GM18505 (cell line): ENCODE results near the gene AVP.

Experiments
- ATAC-seq: cut with Tn5 transposase; IDR thresholded peaks from one replicate; pipeline ENCODE4 v1.9.1; 2021; ENCODE audit not compliant: unreplicated experiment
- POLR2A ChIP-seq: IDR thresholded peaks from 4 replicates; pipeline ENCODE4 v1.6.1; 2011; ENCODE audit warnings: borderline replicate concordance; ENCODE audit not compliant: insufficient read depth, insufficient read length; ENCODE audit errors: extremely low read depth

Gene AVP

GRCh38 chr20:3043322-3043721 is 41.2 kb downstream of the AVP start, which contains the start of gene GNRH2:
GNRH2 (plus strand) TSS chr20:3043622; CDS start chr20:3044415, 793 bp downstream.
- ATAC-seq, result no peak
- no peak for TF ChIP-seq POLR2A

DNA sequence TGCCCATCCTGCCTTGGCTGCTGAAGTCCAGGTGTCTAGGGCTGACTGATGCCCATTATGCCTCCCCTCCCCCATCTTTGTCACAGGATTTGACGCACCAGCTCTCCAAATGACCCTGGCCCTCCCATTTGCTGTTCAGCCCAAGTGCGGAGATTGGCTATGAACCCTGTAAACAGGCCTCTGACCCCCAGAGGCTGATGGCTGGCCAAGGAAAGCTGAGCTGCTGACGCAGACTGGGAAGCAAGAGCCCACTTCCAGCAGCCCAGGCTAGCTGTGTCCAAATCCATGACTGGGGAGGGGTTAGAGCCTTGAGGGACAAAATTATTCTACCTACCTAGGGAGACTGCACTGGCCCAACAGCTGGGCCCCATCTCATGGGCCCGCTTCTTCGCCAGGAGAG is 41.9 kb downstream of the AVP start:
- no peak for TF ChIP-seq POLR2A
- no peak for ATAC-seq

DNA sequence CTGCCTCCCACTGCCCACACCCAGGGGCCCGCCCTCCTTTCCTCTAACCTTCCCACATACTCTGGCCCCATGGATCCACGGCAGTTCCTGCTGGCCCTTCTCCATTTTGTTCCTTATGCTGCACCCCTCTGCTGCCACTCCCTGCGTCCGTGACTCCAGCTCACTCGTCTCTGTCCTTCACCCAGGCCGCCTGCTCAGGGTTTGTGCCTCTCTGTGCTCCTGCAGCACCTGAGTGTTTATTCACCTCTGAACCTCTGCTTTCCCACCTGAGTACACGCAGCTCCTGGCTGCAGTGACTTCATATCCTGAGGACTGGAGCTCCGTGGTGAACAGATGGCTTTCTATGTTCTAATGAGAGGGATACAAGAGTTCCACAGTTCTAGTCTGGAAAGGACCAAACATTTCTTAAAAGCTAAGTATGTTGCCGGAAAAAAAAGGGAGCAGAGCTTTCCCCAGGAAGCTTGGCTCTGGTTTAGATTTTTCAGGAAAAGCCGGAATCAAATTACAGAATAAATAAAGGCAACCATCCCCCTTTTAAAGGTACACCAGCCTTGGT is 42.6 kb downstream of the AVP start:
- ATAC-seq, result no peak
- TF ChIP-seq POLR2A, result no peak

DNA sequence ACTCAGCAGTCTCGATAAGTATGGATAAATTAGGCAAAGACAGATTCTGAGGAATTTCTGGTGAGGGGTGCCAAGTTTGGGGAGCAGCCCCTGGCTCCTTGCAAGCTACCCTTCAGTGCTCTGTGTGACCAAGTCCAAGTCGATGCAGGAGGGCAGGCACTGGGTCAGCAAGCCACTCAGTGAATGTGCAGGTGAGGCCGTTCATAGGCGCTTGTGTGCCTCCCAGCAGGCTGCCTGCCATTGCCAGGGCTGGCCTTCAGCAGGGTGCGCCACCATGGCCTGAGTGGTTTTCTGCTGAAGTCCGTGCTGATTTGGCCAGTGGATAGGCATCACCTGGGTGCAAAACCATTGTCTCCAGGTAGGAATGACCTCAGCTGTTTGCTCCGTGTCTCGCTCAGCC is 44.4 kb downstream of the AVP start:
- no peak for TF ChIP-seq POLR2A
- ATAC-seq, result no peak

DNA sequence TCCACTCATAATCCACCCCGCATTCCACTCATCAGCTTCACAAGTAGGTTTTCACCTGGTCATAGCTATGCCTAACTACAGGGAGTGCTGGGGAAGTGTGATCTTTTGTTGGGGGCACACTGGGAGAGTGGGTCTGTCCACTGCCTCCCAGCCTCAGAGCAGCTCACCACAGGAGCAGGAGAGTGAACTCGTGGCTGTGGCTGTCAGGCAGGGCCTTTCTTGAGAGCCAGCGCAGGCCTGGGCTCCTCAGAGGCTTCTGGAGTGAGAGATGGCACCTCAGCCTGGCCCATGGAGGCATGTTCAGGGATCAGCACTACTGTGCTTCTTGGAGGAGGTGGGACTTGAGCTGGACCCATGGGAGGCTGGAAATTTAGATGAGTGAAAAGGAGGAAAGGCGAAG is 45.1 kb downstream of the AVP start:
- ATAC-seq, result no peak
- TF ChIP-seq POLR2A, result no peak

DNA sequence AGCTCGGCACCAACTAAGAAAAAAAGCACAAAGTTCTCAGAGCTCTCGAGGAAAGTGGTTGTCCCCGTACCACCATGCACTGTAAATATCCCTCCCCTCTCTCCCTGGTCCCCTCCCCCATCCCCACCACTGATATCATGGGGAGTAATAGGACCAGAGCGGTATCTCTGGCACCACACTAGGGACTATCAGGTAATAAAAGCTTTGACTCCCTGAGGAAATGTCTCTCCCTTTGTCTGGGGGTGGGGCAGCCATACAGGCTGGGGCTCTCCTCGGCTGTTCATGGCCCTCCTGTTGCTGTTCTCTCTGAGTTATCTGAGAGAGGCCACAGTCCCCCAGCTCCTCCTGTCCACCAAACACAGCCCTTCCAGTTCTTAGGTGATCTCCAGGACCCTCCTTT is 46.1 kb downstream of the AVP start:
- no peak for ATAC-seq
- TF ChIP-seq POLR2A, result no peak

GRCh38 chr20:3037654-3038053 is 46.9 kb downstream of the AVP start:
- TF ChIP-seq POLR2A, result no peak

DNA sequence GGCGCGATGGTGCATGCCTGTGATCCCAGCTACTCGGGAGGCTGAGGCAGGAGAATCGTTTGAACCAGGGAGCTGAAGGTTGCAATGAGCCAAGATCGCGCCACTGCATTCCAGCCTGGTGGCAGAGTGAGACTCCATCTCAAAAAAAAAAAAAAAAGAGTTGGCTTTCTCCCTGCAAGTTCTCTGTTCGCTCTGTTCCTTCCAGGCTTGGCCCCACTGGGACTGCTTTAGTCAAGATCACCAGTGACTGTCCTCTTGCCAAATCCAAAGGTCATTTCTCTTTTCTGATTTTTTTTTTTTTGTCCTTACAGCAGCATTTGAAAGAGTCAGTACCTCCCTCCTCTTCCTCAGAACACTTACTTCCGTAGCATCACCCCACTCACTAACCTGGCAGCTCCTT is 51.9 kb downstream of the AVP start:
- no peak for ATAC-seq
- no peak for TF ChIP-seq POLR2A

More at GRCh38 chr20:3037654-3038053, 46.9 kb downstream of the AVP start:
- ATAC-seq, result no peak
